ENCODE data around the gene TSC1. TPM values are rescaled to one million over a fixed set of nuclear protein-coding genes. Genes with fewer than 3 reads are reported as not detected.

Gene TSC1
- polyA plus RNA-seq, 2 of the 4 experiments (the other 2 are of a cell fraction): 15.2 to 37.9 TPM

DNA sequence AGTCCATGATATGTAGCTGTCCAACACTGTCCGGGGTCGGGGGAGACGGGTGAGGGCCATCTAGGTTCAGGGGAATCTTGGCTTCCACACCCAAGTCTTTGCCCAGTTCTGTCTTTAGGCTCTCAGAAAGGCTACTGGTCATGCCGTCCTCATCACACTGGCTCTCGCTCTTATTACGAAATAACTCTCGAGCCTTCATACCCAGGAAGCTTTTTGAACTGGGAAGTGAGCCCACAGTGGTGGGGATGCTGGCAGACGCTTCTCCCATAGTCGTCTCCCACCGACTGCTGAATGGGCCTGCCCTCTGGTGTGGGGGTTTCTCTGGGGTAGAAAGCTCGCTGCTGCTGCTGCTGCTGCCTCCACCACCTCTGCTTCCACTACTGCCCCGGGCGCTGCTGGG, 48.2 kb downstream of the TSC1 start (continued):
- TF ChIP-seq, protein P1, sequence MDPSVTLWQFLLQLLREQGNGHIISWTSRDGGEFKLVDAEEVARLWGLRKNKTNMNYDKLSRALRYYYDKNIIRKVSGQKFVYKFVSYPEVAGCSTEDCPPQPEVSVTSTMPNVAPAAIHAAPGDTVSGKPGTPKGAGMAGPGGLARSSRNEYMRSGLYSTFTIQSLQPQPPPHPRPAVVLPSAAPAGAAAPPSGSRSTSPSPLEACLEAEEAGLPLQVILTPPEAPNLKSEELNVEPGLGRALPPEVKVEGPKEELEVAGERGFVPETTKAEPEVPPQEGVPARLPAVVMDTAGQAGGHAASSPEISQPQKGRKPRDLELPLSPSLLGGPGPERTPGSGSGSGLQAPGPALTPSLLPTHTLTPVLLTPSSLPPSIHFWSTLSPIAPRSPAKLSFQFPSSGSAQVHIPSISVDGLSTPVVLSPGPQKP (IDR thresholded peaks at IDR 0.05; ENCODE audit: low read depth, low read length): no peak

DNA sequence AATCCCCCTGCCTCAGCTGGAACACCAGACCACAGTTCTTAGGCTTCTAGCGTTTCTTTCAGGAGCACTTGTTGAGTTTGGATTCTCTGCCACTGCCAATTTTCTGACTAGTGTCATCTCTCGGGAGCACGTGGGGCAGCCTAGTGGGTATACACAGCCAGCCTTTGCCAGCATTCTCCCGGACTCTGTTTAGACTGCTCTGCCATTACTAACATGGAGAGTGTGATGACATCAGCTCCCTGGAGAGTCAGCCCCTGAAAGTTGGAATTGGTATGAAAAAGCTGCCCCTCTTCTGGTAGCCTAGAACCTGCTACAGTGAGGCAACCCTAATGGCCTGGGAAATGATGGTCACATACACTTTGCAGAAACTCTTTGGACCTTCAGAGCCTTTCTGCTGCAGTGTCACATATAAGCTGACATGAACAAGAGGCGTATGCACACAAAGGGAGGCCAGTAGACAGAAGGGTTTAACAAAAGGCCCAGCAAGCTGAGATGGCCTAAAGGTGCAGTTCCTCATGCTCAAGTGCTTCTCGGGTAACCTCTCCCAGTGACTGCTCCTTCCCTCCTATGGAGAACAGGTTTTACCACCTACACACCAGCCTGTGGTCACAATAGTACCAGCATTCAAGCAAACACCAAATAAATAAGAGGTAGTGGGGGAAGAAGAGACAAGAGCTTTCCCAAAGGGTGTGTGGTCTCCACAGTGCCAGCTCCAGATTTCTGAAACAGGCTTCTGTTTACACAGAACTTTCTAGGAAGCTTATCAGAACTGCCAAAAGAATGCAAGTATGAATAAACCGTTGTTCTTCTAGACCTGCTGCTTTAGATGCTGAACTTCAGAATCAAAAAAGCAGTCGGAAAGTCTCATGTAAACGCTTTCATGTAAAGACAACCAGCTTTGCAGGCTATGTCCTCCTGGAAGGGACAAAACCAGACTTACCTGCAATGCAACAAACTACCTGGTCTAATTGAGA, 49.3 kb downstream of the TSC1 start:
- Histone ChIP-seq H3K4me2 (no peak overlapping the region), H3K27ac (no peak overlapping the region), H3K9me3 (no peaks in the 10 kb centered on the region), H3K4me3 (no peak overlapping the region), H3K4me1 (no peaks in the 10 kb centered on the region)
- no peak for TF ChIP-seq HDAC2 (IDR thresholded peaks at IDR 0.05)
- TF ChIP-seq KDM5A (IDR thresholded peaks at IDR 0.05): no peak
- DNase-seq (ENCODE audit: low read depth in 1 of 2, low spot score in 1 of 2): no peak
- no peak for FAIRE-seq
- POLR2A ChIA-PET: interaction anchor here (0.5 kb wide), 1 partner anchor 489 kb away, joined by 3 read pairs; no protein-coding TSS in a partner anchor
- CTCF ChIA-PET: interaction anchor here (2.4 to 13.9 kb wide), 2 partner anchors 7 to 15 kb away, joined by 7 to 145 read pairs; no protein-coding TSS in a partner anchor
- ATAC-seq: no peak
- 77% methylated on average over 9 of the region's 9 CpGs for WGBS (ENCODE audit: missing lambda C conversion rate)

DNA sequence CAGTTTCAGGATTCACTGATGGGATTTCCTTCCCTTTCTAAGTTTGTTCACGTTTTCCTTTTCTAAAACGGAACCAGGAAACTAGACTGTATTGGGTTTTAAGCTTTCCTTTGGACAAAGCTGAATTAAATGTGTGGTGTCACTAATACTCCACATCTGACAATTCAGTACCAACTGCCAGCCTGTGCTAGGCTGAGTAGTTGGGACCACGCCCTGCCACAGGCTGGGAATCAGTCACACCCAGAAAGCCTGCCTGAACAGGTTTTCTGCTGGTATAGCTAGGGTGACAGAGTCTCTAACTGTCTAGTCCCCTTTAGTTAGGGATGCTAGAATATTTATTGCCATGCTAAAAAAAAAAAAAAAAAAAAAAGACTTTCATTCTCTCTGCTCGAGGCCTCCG, 50.1 kb downstream of the TSC1 start:
- ChIA-PET CTCF (interaction anchor here (0.7 to 13.9 kb wide), 5 partner anchors 7 to 776 kb away, joined by 3 to 145 read pairs (median 4); no protein-coding TSS in a partner anchor), POLR2A (no interaction called here)
- Histone ChIP-seq H3K9me3 (no peaks in the 10 kb centered on the region), H3K27ac (no peak overlapping the region), H3K4me1 (no peaks in the 10 kb centered on the region), H3K4me2 (no peak overlapping the region), H3K4me3 (no peak overlapping the region)
- no peak for FAIRE-seq
- WGBS (ENCODE audit: missing lambda C conversion rate): 85% methylated on average over 5 of the region's 5 CpGs
- no peak for ATAC-seq
- DNase-seq (ENCODE audit: low read depth in 1 of 2, low spot score in 1 of 2): no peak
- TF ChIP-seq, protein P2, sequence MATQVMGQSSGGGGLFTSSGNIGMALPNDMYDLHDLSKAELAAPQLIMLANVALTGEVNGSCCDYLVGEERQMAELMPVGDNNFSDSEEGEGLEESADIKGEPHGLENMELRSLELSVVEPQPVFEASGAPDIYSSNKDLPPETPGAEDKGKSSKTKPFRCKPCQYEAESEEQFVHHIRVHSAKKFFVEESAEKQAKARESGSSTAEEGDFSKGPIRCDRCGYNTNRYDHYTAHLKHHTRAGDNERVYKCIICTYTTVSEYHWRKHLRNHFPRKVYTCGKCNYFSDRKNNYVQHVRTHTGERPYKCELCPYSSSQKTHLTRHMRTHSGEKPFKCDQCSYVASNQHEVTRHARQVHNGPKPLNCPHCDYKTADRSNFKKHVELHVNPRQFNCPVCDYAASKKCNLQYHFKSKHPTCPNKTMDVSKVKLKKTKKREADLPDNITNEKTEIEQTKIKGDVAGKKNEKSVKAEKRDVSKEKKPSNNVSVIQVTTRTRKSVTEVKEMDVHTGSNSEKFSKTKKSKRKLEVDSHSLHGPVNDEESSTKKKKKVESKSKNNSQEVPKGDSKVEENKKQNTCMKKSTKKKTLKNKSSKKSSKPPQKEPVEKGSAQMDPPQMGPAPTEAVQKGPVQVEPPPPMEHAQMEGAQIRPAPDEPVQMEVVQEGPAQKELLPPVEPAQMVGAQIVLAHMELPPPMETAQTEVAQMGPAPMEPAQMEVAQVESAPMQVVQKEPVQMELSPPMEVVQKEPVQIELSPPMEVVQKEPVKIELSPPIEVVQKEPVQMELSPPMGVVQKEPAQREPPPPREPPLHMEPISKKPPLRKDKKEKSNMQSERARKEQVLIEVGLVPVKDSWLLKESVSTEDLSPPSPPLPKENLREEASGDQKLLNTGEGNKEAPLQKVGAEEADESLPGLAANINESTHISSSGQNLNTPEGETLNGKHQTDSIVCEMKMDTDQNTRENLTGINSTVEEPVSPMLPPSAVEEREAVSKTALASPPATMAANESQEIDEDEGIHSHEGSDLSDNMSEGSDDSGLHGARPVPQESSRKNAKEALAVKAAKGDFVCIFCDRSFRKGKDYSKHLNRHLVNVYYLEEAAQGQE (IDR thresholded peaks at IDR 0.05): no peak
- TF ChIP-seq GATA3 (IDR thresholded peaks at IDR 0.05; ENCODE audit: borderline replicate concordance) (no peak), ZFP36 (IDR thresholded peaks at IDR 0.05; ENCODE audit: borderline replicate concordance, partially characterized antibody) (no peak)

DNA sequence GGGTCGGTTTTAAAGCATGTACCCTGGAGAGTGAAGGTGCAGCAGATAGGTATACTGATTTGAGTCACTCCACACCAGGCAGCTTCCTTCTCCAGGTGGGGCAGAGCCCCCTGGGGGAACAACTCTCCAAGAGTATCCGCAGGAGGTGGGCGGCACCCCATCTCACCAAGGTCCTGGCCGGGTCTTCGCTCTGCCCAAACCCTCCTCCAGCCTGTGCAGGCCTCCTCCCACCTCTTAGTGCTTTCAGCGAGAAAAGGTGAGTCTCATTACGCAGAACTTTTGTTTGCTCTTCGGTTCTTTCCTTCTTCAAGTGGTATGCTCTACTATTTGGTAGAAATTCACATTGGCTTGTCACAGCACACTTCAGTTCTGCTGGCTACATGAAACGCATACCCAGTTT, 52.0 kb downstream of the TSC1 start:
- H3K4me1 ChIP-seq: no peaks in the 10 kb centered on the region
- H3K27ac ChIP-seq: no peak overlapping the region
- ATAC-seq (no peak), FAIRE-seq (no peak), DNase-seq (ENCODE audit: low read depth in 1 of 2, low spot score in 1 of 2) (no peak)
- no peak overlapping the region for H3K4me2 ChIP-seq
- H3K9me3 ChIP-seq: no peaks in the 10 kb centered on the region
- H3K4me3 ChIP-seq: no peak overlapping the region
- no peak for TF ChIP-seq RARB (CRISPR knock-in tag; IDR thresholded peaks at IDR 0.05)
- TF ChIP-seq CHD4 (IDR thresholded peaks at IDR 0.05; ENCODE audit: borderline replicate concordance): no peak
- TF ChIP-seq, protein P3, sequence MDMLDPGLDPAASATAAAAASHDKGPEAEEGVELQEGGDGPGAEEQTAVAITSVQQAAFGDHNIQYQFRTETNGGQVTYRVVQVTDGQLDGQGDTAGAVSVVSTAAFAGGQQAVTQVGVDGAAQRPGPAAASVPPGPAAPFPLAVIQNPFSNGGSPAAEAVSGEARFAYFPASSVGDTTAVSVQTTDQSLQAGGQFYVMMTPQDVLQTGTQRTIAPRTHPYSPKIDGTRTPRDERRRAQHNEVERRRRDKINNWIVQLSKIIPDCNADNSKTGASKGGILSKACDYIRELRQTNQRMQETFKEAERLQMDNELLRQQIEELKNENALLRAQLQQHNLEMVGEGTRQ (IDR thresholded peaks at IDR 0.05): no peak
- no peak for TF ChIP-seq PHF8 (IDR thresholded peaks at IDR 0.05; ENCODE audit: borderline replicate concordance, low read depth)
- TF ChIP-seq SREBF2 (IDR thresholded peaks at IDR 0.05): no peak
- no peak for TF ChIP-seq ZSCAN20 (CRISPR knock-in tag; IDR thresholded peaks at IDR 0.05)
- TF ChIP-seq KDM5A (IDR thresholded peaks at IDR 0.05): no peak
- no peak for TF ChIP-seq MAFK (IDR thresholded peaks at IDR 0.05; ENCODE audit: partially characterized antibody)
- TF ChIP-seq NFE2L2 (conservative IDR thresholded peaks at IDR 0.05; ENCODE audit: low read length): no peak
- TF ChIP-seq RNF2 (IDR thresholded peaks at IDR 0.05; ENCODE audit: borderline replicate concordance, low read depth): no peak
- TF ChIP-seq HOXB13 (CRISPR knock-in tag; IDR thresholded peaks at IDR 0.05; ENCODE audit: low read depth): no peak
- no peak for TF ChIP-seq FOSL2 (IDR thresholded peaks at IDR 0.05)
- TF ChIP-seq FOSL2 (CRISPR knock-in tag; IDR thresholded peaks at IDR 0.05): no peak
- TF ChIP-seq, protein P4, sequence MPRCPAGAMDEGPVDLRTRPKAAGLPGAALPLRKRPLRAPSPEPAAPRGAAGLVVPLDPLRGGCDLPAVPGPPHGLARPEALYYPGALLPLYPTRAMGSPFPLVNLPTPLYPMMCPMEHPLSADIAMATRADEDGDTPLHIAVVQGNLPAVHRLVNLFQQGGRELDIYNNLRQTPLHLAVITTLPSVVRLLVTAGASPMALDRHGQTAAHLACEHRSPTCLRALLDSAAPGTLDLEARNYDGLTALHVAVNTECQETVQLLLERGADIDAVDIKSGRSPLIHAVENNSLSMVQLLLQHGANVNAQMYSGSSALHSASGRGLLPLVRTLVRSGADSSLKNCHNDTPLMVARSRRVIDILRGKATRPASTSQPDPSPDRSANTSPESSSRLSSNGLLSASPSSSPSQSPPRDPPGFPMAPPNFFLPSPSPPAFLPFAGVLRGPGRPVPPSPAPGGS (IDR thresholded peaks at IDR 0.05): no peak
- TF ChIP-seq CBX8 (IDR thresholded peaks at IDR 0.05): no peak
- no peak for TF ChIP-seq GATA3 (IDR thresholded peaks at IDR 0.05; ENCODE audit: borderline replicate concordance)
- TF ChIP-seq RFX5 (IDR thresholded peaks at IDR 0.05): no peak
- no peak for TF ChIP-seq ZNF302 (CRISPR knock-in tag; IDR thresholded peaks at IDR 0.05)
- TF ChIP-seq BHLHE40 (IDR thresholded peaks at IDR 0.05; ENCODE audit: low read depth, low read length): no peak
- CTCF ChIA-PET: interaction anchor here (1.2 to 13.9 kb wide), 3 partner anchors 8 to 83 kb away, joined by 3 to 145 read pairs (median 4); no protein-coding TSS in a partner anchor
- WGBS (ENCODE audit: missing lambda C conversion rate): 82% methylated on average over 9 of the region's 9 CpGs
- POLR2A ChIA-PET: no interaction called here
